Measurements from ENCODE around the gene PACRG. TPM values are rescaled to one million over a fixed set of nuclear protein-coding genes. Genes with fewer than 3 reads are reported as not detected.

The PACRG gene
- total and polyA plus RNA-seq, 4 donors = 0.47 to 3.8 (median 2.4) TPM

DNA sequence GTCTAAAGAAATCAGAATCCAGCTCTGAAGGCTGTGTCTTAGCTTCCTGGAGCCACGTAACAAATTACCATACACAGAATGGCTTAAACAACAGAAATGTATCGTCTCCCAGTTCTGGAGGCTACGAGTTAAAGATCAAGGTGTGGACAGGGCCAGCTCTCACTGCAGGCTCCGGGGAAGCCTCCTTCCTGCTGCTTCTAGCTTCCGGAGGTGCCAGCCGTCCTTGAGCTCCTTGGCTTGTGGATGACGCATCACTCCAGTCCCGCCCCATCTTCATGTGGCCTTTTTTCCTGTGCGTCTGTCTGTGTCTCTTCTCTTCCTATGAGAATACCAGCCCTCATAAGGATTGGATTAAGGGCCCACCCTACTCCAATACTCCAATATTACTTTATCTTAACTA is 367.6 kb downstream of the PACRG start:
- 93% methylated on average over 9 of the region's 9 CpGs for WGBS
- no peak overlapping the region for H3K27ac ChIP-seq (ENCODE audit: low read depth in 1 of 2, low read length in 2 of 2)
- no peak overlapping the region for H3K9ac ChIP-seq (ENCODE audit: low read depth in 1 of 2, low read length in 2 of 2)
- H3K27me3 ChIP-seq (ENCODE audit: control insufficient read depth in 4 of 4, insufficient read depth in 4 of 4, low read length in 3 of 4) = no peaks in the 10 kb centered on the region
- H3K4me3 ChIP-seq (ENCODE audit: low read depth in 1 of 3, low read length in 3 of 3) = no peak overlapping the region
- DNase-seq (ENCODE audit: low spot score) = no peak
- H3K9me3 ChIP-seq (ENCODE audit: control insufficient read depth in 4 of 4, low read length in 3 of 4) = no peaks in the 10 kb centered on the region
- no peaks in the 10 kb centered on the region for H3K36me3 ChIP-seq (ENCODE audit: control insufficient read depth in 4 of 4, insufficient read depth in 3 of 4, low read depth in 1 of 4, low read length in 3 of 4)
- TF ChIP-seq FOXA1 (IDR thresholded peaks at IDR 0.05) (no peak), RAD21 (IDR thresholded peaks at IDR 0.05) (no peak), TAF1 (conservative IDR thresholded peaks at IDR 0.05) (no peak), GABPA (IDR thresholded peaks at IDR 0.05 in 1 of 2, conservative IDR thresholded peaks at IDR 0.05 in 1 of 2) (no peak), EGR1 (IDR thresholded peaks at IDR 0.05; ENCODE audit: low read depth in 2 of 2) (no peak), FOXA2 (IDR thresholded peaks at IDR 0.05) (no peak), SP1 (IDR thresholded peaks at IDR 0.05) (no peak), HNF4A (conservative IDR thresholded peaks at IDR 0.05) (no peak)
- TF ChIP-seq, protein P1, sequence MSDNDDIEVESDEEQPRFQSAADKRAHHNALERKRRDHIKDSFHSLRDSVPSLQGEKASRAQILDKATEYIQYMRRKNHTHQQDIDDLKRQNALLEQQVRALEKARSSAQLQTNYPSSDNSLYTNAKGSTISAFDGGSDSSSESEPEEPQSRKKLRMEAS (IDR thresholded peaks at IDR 0.05) = no peak
- TF ChIP-seq, protein P2, sequence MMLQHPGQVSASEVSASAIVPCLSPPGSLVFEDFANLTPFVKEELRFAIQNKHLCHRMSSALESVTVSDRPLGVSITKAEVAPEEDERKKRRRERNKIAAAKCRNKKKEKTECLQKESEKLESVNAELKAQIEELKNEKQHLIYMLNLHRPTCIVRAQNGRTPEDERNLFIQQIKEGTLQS (IDR thresholded peaks at IDR 0.05) = no peak
- TF ChIP-seq, protein P3, sequence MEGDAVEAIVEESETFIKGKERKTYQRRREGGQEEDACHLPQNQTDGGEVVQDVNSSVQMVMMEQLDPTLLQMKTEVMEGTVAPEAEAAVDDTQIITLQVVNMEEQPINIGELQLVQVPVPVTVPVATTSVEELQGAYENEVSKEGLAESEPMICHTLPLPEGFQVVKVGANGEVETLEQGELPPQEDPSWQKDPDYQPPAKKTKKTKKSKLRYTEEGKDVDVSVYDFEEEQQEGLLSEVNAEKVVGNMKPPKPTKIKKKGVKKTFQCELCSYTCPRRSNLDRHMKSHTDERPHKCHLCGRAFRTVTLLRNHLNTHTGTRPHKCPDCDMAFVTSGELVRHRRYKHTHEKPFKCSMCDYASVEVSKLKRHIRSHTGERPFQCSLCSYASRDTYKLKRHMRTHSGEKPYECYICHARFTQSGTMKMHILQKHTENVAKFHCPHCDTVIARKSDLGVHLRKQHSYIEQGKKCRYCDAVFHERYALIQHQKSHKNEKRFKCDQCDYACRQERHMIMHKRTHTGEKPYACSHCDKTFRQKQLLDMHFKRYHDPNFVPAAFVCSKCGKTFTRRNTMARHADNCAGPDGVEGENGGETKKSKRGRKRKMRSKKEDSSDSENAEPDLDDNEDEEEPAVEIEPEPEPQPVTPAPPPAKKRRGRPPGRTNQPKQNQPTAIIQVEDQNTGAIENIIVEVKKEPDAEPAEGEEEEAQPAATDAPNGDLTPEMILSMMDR (IDR thresholded peaks at IDR 0.05; ENCODE audit: low read depth, low read length, missing input control) = no peak
- TF ChIP-seq, protein P4, sequence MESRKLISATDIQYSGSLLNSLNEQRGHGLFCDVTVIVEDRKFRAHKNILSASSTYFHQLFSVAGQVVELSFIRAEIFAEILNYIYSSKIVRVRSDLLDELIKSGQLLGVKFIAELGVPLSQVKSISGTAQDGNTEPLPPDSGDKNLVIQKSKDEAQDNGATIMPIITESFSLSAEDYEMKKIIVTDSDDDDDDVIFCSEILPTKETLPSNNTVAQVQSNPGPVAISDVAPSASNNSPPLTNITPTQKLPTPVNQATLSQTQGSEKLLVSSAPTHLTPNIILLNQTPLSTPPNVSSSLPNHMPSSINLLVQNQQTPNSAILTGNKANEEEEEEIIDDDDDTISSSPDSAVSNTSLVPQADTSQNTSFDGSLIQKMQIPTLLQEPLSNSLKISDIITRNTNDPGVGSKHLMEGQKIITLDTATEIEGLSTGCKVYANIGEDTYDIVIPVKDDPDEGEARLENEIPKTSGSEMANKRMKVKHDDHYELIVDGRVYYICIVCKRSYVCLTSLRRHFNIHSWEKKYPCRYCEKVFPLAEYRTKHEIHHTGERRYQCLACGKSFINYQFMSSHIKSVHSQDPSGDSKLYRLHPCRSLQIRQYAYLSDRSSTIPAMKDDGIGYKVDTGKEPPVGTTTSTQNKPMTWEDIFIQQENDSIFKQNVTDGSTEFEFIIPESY (IDR thresholded peaks at IDR 0.05) = no peak
- H3K4me1 ChIP-seq (ENCODE audit: control insufficient read depth in 4 of 4, insufficient read depth in 4 of 4, low read length in 3 of 4) = no peaks in the 10 kb centered on the region

DNA sequence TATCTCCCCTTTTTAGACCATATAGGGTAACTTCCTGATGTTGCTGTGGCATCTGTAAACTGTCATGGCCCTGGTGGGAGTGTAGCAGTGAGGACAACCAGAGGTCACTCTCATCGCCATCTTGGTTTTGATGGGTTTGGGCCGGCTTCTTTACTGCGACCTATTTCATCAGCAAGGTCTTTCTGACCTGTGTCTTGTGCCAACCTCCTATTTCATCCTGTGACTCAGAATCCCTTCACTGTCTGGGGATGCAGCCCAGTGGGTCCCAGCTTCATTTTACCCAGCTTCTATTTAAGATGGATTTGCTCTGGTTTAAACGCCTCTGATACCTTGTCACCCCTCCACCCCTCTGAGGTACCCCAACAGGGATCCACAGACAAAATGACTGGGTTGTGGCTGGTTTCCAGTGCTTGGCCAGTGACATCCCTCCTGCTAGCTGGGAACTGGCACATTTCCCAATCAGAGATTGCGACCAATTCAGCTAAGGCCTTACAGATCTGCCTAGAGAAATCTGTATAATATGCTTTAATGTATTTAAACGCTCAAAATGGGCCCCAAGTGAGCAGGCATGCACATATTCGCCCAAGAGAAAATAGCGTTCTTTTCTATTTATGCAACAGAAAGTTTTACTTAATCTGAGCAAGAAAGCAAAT is 371.2 kb downstream of the PACRG start:
- Histone ChIP-seq H3K4me3 (ENCODE audit: low read depth in 1 of 3, low read length in 3 of 3) (no peak overlapping the region), H3K9ac (ENCODE audit: low read depth in 1 of 2, low read length in 2 of 2) (no peak overlapping the region), H3K9me3 (ENCODE audit: control insufficient read depth in 4 of 4, low read length in 3 of 4) (no peaks in the 10 kb centered on the region), H3K36me3 (ENCODE audit: control insufficient read depth in 4 of 4, insufficient read depth in 3 of 4, low read depth in 1 of 4, low read length in 3 of 4) (no peaks in the 10 kb centered on the region), H3K27ac (ENCODE audit: low read depth in 1 of 2, low read length in 2 of 2) (no peak overlapping the region), H3K4me1 (ENCODE audit: control insufficient read depth in 4 of 4, insufficient read depth in 4 of 4, low read length in 3 of 4) (no peaks in the 10 kb centered on the region), H3K27me3 (ENCODE audit: control insufficient read depth in 4 of 4, insufficient read depth in 4 of 4, low read length in 3 of 4) (no peaks in the 10 kb centered on the region)
- WGBS = 89% methylated on average over 8 of the region's 8 CpGs
- no peak for DNase-seq (ENCODE audit: low spot score)
- TF ChIP-seq HNF4A (conservative IDR thresholded peaks at IDR 0.05) = no peak

DNA sequence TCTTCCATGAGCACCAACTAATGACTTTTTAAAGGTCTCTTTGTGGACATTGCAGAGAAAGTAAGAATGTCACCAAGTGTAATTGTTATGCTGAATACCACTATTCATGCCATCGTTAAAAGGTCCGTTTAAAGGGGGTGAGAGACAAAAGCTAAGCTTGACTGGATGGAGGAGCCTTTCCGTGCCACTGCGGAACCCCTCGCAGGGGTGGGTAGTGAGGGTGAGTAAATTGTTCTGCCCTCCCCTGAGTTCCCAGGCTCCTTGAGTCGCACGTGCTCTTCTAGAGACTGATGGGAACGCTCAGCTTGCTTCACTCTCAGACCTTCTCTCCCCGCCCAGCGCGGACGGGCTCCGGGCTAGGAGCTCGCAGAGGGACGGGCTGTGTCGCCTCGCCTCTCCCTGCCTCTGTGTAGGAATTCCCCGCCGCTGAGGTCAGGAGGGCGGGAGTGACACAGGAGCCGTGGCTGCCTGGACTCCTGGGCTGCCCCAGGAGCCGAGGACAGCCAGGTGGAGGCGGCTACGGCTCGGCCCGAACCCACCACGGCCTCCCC is 371.9 kb downstream of the PACRG start:
- no peaks in the 10 kb centered on the region for H3K27me3 ChIP-seq (ENCODE audit: control insufficient read depth in 4 of 4, insufficient read depth in 4 of 4, low read length in 3 of 4)
- 93% methylated on average over 27 of the region's 27 CpGs for WGBS
- no peaks in the 10 kb centered on the region for H3K9me3 ChIP-seq (ENCODE audit: control insufficient read depth in 4 of 4, low read length in 3 of 4)
- no peaks in the 10 kb centered on the region for H3K4me1 ChIP-seq (ENCODE audit: control insufficient read depth in 4 of 4, insufficient read depth in 4 of 4, low read length in 3 of 4)
- no peak for DNase-seq (ENCODE audit: low spot score)
- H3K9ac ChIP-seq (ENCODE audit: low read depth in 1 of 2, low read length in 2 of 2) = no peak overlapping the region
- H3K4me3 ChIP-seq (ENCODE audit: low read depth in 1 of 3, low read length in 3 of 3) = no peak overlapping the region
- H3K36me3 ChIP-seq (ENCODE audit: control insufficient read depth in 4 of 4, insufficient read depth in 3 of 4, low read depth in 1 of 4, low read length in 3 of 4) = no peaks in the 10 kb centered on the region
- H3K27ac ChIP-seq (ENCODE audit: low read depth in 1 of 2, low read length in 2 of 2) = no peak overlapping the region
- no peak for TF ChIP-seq EGR1 (IDR thresholded peaks at IDR 0.05; ENCODE audit: low read depth in 2 of 2)
- TF ChIP-seq, protein P3 (IDR thresholded peaks at IDR 0.05; ENCODE audit: low read depth, low read length, missing input control) = no peak
- no peak for TF ChIP-seq HNF4G (IDR thresholded peaks at IDR 0.05)
- TF ChIP-seq RAD21 (IDR thresholded peaks at IDR 0.05) = no peak
- no peak for TF ChIP-seq FOXA1 (IDR thresholded peaks at IDR 0.05)
- no peak for TF ChIP-seq TAF1 (conservative IDR thresholded peaks at IDR 0.05)
- TF ChIP-seq GABPA (IDR thresholded peaks at IDR 0.05 in 1 of 2, conservative IDR thresholded peaks at IDR 0.05 in 1 of 2) = no peak
- TF ChIP-seq NR2F2 (IDR thresholded peaks at IDR 0.05) = no peak
- no peak for TF ChIP-seq RXRA (IDR thresholded peaks at IDR 0.05)
- no peak for TF ChIP-seq HNF4A (conservative IDR thresholded peaks at IDR 0.05)
- TF ChIP-seq YY1 (IDR thresholded peaks at IDR 0.05) = no peak
- TF ChIP-seq, protein P4 (IDR thresholded peaks at IDR 0.05) = no peak
- TF ChIP-seq, protein P1 (IDR thresholded peaks at IDR 0.05) = no peak
- TF ChIP-seq SP1 (IDR thresholded peaks at IDR 0.05) = no peak
- no peak for TF ChIP-seq JUND (IDR thresholded peaks at IDR 0.05)
